HCT116 (cell line): ENCODE results near the gene TMTC1. TPM values are rescaled to one million over a fixed set of nuclear protein-coding genes. Genes with fewer than 3 reads are reported as not detected.

ENCODE experiments used
- ATAC-seq: fragments of 200-7000 bp; cut with Tn5 transposase; 2 replicates; pipeline ENCODE4 v1.9.1; 2020; ENCODE audit warnings: mild to moderate bottlenecking, moderate library complexity
- BruUV-seq: library from RNA; stranded (reverse); fragments of 400-500 nt; replicated peaks from 2 replicates; lab custom pipeline; 2021; lab: Mats Ljungman, UMichigan
- CTCF ChIA-PET: fragments of 300-600 bp; sonication (Branson Sonifier 250); formaldehyde crosslinking; loops from one replicate; lab custom pipeline; 2021; ENCODE audit warnings: antibody characterized with exemption; lab: Charles Lee
- POLR2A ChIA-PET: fragments of 300-600, 350-600 bp; sonication (Branson Sonifier 250); formaldehyde crosslinking; loops from one replicate; lab custom pipeline; 2021; ENCODE audit warnings: antibody characterized with exemption; lab: Charles Lee
- RAD21 ChIA-PET, 2 experiments: fragments of 300-600 bp; sonication (Branson Sonifier 250); formaldehyde crosslinking; loops; one replicate each; lab custom pipeline; 2023; ENCODE audit warnings: low total read pairs in 2 of 2; ENCODE audit not compliant: uncharacterized antibody in 2 of 2, unreplicated experiment in 2 of 2, low non-redundant PET in 1 of 2; lab: Charles Lee
- DNase-seq: peaks from one replicate; pipeline ENCODE4 v3.0.0-alpha.2; 2010; ENCODE audit warnings: low read depth, low spot score
- H2AFZ ChIP-seq: fragments of 200-600 bp; shearing (Covaris generic), sonication (generic); 2 replicates; pipeline ENCODE4 v1.6.1; 2017; ENCODE audit warnings: low read depth, mixed run types, mixed read lengths, antibody characterized with exemption, low read length; ENCODE audit not compliant: poor library complexity, severe bottlenecking
- H3K27ac ChIP-seq: 2 replicates; pipeline ENCODE4 v1.5.1; 2012; ENCODE audit warnings: low read depth, low read length
- H3K27me3 ChIP-seq: fragments of 200-600 bp; sonication (generic); 2 replicates; pipeline ENCODE4 v1.6.1; 2016; ENCODE audit warnings: mixed run types, low read length, mixed read lengths; ENCODE audit not compliant: insufficient read depth
- H3K36me3 ChIP-seq, 2 experiments: fragments of 200-500 bp in 1 of 2; fragments of 200-600 bp in 1 of 2; sonication (Bioruptor generic) in 1 of 2; sonication (generic) in 1 of 2; 2 replicates each; pipeline versions ENCODE4 v1.5.1 to v1.6.1; 2014 to 2016; ENCODE audit warnings: low read length in 2 of 2, inconsistent platforms in 1 of 2, mixed read lengths in 1 of 2, mixed run types in 1 of 2; ENCODE audit not compliant: insufficient read depth in 2 of 2, control insufficient read depth in 1 of 2
- H3K4me1 ChIP-seq, 2 experiments: fragments of 200-600 bp in 1 of 2; sonication (generic) in 1 of 2; 2 replicates each; pipeline versions ENCODE4 v1.5.1 to v1.6.1; 2012 to 2017; ENCODE audit warnings: low read length in 2 of 2, inconsistent platforms in 1 of 2, mild to moderate bottlenecking in 1 of 2, mixed read lengths in 1 of 2, mixed run types in 1 of 2, moderate library complexity in 1 of 2; ENCODE audit not compliant: insufficient read depth in 2 of 2, control insufficient read depth in 1 of 2
- H3K4me2 ChIP-seq: fragments of 200-600 bp; sonication (generic); 2 replicates; pipeline ENCODE4 v1.6.1; 2017; ENCODE audit warnings: mixed run types, low read length, mixed read lengths
- H3K4me3 ChIP-seq, 2 experiments: fragments of 200-600 bp in 1 of 2; sonication (generic) in 1 of 2; replicated peaks in 1 of 2; 2 replicates each; pipeline ENCODE4 v1.5.1; 2011 to 2016; ENCODE audit warnings: low read length in 2 of 2, control low read depth in 1 of 2, low read depth in 1 of 2, mild to moderate bottlenecking in 1 of 2, mixed read lengths in 1 of 2, mixed run types in 1 of 2
- H3K79me2 ChIP-seq: fragments of 200-600 bp; sonication (generic); 2 replicates; pipeline ENCODE4 v1.6.1; 2017; ENCODE audit warnings: mild to moderate bottlenecking, mixed run types, low read length, moderate library complexity, mixed read lengths; ENCODE audit not compliant: insufficient read depth
- H3K9ac ChIP-seq: fragments of 200-600 bp; sonication (generic); 2 replicates; pipeline ENCODE4 v1.6.1; 2016; ENCODE audit warnings: low read length, mixed read lengths
- H3K9me2 ChIP-seq: fragments of 200-600 bp; sonication (generic), shearing (Covaris generic); 2 replicates; pipeline ENCODE4 v1.6.1; 2017; ENCODE audit warnings: mixed run types, mild to moderate bottlenecking, moderate library complexity; ENCODE audit not compliant: insufficient read depth
- H3K9me3 ChIP-seq, 2 experiments: fragments of 200-500 bp in 1 of 2; fragments of 200-600 bp in 1 of 2; sonication (Bioruptor generic) in 1 of 2; sonication (generic) in 1 of 2; 2 replicates each; pipeline ENCODE4 v1.6.1; 2014 to 2017; ENCODE audit warnings: low read length in 2 of 2, mixed read lengths in 2 of 2, inconsistent platforms in 1 of 2, low read depth in 1 of 2, mild to moderate bottlenecking in 1 of 2, mixed run types in 1 of 2, moderate library complexity in 1 of 2; ENCODE audit not compliant: control insufficient read depth in 1 of 2, insufficient read depth in 1 of 2
- H4K20me1 ChIP-seq: fragments of 200-600 bp; sonication (generic), shearing (Covaris generic); 2 replicates; pipeline ENCODE4 v1.6.1; 2017; ENCODE audit warnings: mixed run types, mild to moderate bottlenecking, moderate library complexity; ENCODE audit not compliant: insufficient read depth
- ELF1 ChIP-seq: IDR thresholded peaks from 2 replicates; pipeline ENCODE4 v1.6.1; 2012; ENCODE audit warnings: low read depth, borderline replicate concordance
- POLR2A ChIP-seq: IDR thresholded peaks from 2 replicates; pipeline ENCODE4 v1.7.0; 2011; ENCODE audit warnings: borderline replicate concordance; ENCODE audit not compliant: insufficient read depth, insufficient read length; ENCODE audit errors: extremely low read depth
- POLR2AphosphoS5 ChIP-seq: IDR thresholded peaks from 2 replicates; pipeline ENCODE4 v1.6.1; 2011; ENCODE audit warnings: mild to moderate bottlenecking, low read depth, low read length, moderate library complexity
- RAD21 ChIP-seq: IDR thresholded peaks from 2 replicates; pipeline ENCODE4 v1.6.1; 2012; ENCODE audit warnings: low read depth, mild to moderate bottlenecking
- SRF ChIP-seq: IDR thresholded peaks from 2 replicates; pipeline ENCODE4 v1.6.1; 2012; ENCODE audit warnings: low read depth
- YY1 ChIP-seq: IDR thresholded peaks from 2 replicates; pipeline ENCODE4 v1.6.1; 2011; ENCODE audit warnings: low read length, low read depth, moderate library complexity, mild to moderate bottlenecking; ENCODE audit not compliant: insufficient replicate concordance; ENCODE audit errors: extremely low read depth
- ZNF274 ChIP-seq: fragments of 200-500 bp; sonication (Bioruptor generic); IDR thresholded peaks from 2 replicates; pipeline ENCODE4 v1.6.1; 2014; ENCODE audit warnings: mild to moderate bottlenecking, low read depth, low read length, inconsistent platforms
- intact Hi-C: fragments of 100-400 bp; cut with micrococcal nuclease; formaldehyde crosslinking; loops from 2 replicates; pipeline ENCODE4 v1.10.0; 2022
- total RNA-seq: library from RNA; stranded (reverse); gene quantifications from one replicate; pipeline ENCODE4 v1.2.1, GENCODE V29; 2021; ENCODE audit not compliant: unreplicated experiment
- TF ChIP-seq, protein P1 (sequence below): IDR thresholded peaks from 2 replicates; pipeline ENCODE4 v1.6.1; 2012; ENCODE audit warnings: low read depth
- TF ChIP-seq, protein P2 (sequence below): IDR thresholded peaks from 2 replicates; pipeline ENCODE4 v1.6.1; 2012

Gene TMTC1
- total RNA-seq, 1 experiment from 2014 or later = 2.0 TPM

DNA sequence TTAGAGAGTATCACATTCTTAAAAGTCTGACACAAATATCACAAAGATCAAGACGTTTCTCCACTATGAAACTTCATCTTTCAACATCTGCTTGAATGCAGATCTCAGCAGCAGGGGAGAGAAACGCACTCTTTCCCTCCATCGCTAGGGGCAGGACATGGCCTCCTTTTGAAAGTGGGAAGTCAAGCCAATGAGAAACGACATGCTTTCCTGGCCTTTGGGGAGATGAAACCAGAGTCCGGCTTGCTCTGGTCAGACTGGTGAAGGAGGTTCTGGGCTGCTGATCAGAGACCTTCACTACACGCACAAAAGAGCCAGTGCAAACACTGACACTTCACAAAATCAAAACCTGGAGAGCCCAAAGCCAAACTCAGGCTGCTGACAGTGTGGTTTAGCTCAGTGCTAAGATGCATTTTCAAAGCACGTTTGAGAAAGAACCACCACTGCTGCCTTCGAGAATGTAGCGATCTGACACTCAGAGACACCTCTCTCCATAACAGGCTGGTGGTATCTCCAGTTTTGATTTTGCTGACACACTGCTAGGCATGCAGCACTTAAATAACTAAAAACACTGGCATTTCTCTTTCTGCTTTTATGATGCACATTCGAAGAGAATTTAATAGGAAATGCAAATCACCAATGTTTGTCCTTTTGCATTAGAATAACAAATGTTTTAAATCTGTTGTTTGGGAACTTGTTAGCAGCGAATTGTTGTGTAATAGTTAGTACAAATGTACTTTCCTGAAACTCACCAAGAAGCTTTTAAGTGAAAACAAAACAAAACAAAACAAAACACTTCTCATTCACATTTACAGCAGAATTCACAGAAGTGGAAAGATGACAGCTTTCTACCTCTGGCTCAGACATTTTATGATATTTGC is 192.4 kb downstream of the TMTC1 start (continued):
- TF ChIP-seq, protein P1, sequence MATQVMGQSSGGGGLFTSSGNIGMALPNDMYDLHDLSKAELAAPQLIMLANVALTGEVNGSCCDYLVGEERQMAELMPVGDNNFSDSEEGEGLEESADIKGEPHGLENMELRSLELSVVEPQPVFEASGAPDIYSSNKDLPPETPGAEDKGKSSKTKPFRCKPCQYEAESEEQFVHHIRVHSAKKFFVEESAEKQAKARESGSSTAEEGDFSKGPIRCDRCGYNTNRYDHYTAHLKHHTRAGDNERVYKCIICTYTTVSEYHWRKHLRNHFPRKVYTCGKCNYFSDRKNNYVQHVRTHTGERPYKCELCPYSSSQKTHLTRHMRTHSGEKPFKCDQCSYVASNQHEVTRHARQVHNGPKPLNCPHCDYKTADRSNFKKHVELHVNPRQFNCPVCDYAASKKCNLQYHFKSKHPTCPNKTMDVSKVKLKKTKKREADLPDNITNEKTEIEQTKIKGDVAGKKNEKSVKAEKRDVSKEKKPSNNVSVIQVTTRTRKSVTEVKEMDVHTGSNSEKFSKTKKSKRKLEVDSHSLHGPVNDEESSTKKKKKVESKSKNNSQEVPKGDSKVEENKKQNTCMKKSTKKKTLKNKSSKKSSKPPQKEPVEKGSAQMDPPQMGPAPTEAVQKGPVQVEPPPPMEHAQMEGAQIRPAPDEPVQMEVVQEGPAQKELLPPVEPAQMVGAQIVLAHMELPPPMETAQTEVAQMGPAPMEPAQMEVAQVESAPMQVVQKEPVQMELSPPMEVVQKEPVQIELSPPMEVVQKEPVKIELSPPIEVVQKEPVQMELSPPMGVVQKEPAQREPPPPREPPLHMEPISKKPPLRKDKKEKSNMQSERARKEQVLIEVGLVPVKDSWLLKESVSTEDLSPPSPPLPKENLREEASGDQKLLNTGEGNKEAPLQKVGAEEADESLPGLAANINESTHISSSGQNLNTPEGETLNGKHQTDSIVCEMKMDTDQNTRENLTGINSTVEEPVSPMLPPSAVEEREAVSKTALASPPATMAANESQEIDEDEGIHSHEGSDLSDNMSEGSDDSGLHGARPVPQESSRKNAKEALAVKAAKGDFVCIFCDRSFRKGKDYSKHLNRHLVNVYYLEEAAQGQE = no peak
- TF ChIP-seq ZNF274 (no peak), SRF (no peak), POLR2AphosphoS5 (no peak), POLR2A (no peak), RAD21 (no peak), ELF1 (no peak)

DNA sequence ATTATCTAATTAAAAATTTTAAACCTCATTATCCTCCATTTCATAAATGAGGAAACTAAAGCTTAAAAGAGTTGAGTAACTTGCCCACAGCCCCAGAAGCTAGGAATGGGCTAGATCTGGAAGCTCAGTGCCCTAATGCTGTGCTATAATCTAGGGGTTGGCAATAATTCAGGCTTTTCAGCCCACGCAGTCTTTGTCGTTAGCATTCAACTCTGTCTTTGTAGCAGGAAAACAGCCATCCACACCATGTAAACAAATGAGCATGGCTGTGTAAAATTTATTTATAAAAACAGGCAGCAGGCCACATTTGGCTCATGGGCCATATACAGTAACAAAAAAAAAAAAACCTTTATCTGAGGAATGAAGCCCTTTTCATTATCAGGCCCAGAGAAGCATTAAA is 193.9 kb downstream of the TMTC1 start:
- DNase-seq (no peak), ATAC-seq (no peak)
- ChIA-PET CTCF (no interaction called here), RAD21 (no interaction called here), POLR2A (no interaction called here)
- Histone ChIP-seq H3K36me3 (no peaks in the 10 kb centered on the region), H3K9me3 (no peaks in the 10 kb centered on the region), H3K9ac (no peak overlapping the region), H4K20me1 (no peaks in the 10 kb centered on the region), H2AFZ (no peak overlapping the region), H3K27me3 (0 out of 2 replicates have a peak, but pooled peaks cover 3% of the 10 kb centered on the region), H3K27ac (no peak overlapping the region), H3K9me2 (no peaks in the 10 kb centered on the region), H3K4me2 (no peak overlapping the region), H3K4me3 (no peak overlapping the region), H3K4me1 (no peaks in the 10 kb centered on the region), H3K79me2 (no peaks in the 10 kb centered on the region)
- intact Hi-C loops = no loop called here
- no TSS peak for BruUV-seq
- TF ChIP-seq ELF1 = no peak
- TF ChIP-seq YY1 = no peak
- TF ChIP-seq, protein P2, sequence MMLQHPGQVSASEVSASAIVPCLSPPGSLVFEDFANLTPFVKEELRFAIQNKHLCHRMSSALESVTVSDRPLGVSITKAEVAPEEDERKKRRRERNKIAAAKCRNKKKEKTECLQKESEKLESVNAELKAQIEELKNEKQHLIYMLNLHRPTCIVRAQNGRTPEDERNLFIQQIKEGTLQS = no peak
